Neural cell (in vitro differentiated cells): ENCODE measurements around the gene PCED1A. TPM values are rescaled to one million over a fixed set of nuclear protein-coding genes. Genes with fewer than 3 reads are reported as not detected.

ENCODE experiments used
- H2AFZ ChIP-seq: fragments of 200-600, 300-800 bp; sonication (generic), shearing (Covaris generic); 2 replicates; pipeline ENCODE4 v1.6.0; 2014; ENCODE audit warnings: low read depth, mild to moderate bottlenecking, antibody characterized with exemption, low read length, moderate library complexity
- H3F3A ChIP-seq: fragments of 200-600 bp; shearing (Covaris generic); 2 replicates; pipeline ENCODE4 v1.6.1; 2016; ENCODE audit warnings: mild to moderate bottlenecking, moderate library complexity, mixed read lengths, antibody characterized with exemption, low read length; ENCODE audit not compliant: insufficient read depth, poor library complexity, severe bottlenecking
- H3K27ac ChIP-seq: fragments of 200-600, 300-800 bp; sonication (generic), shearing (Covaris generic); 2 replicates; pipeline ENCODE4 v1.5.1; 2014; ENCODE audit warnings: mild to moderate bottlenecking, low read length, moderate library complexity
- H3K27me3 ChIP-seq: fragments of 300-800, 200-600 bp; sonication (generic), shearing (Covaris generic); 2 replicates; pipeline ENCODE4 v1.6.0; 2014; ENCODE audit warnings: mild to moderate bottlenecking, low read depth, low read length, moderate library complexity; ENCODE audit not compliant: insufficient read depth
- H3K36me3 ChIP-seq: fragments of 300-800, 200-600 bp; sonication (generic), shearing (Covaris generic); 2 replicates; pipeline ENCODE4 v1.5.1; 2014; ENCODE audit warnings: mild to moderate bottlenecking, antibody characterized with exemption, low read length, moderate library complexity; ENCODE audit not compliant: insufficient read depth
- H3K4me2 ChIP-seq: fragments of 300-800, 200-600 bp; sonication (generic), shearing (Covaris generic); 2 replicates; pipeline ENCODE4 v1.6.0; 2014; ENCODE audit warnings: mild to moderate bottlenecking, low read length
- H3K4me3 ChIP-seq: fragments of 300-800, 200-600 bp; sonication (generic), shearing (Covaris generic); 2 replicates; pipeline ENCODE4 v1.5.1; 2014; ENCODE audit warnings: mild to moderate bottlenecking, low read length, moderate library complexity
- H3K79me2 ChIP-seq: fragments of 200-600 bp; shearing (Covaris generic); replicated peaks from 2 replicates; pipeline ENCODE4 v1.6.0; 2014; ENCODE audit warnings: mild to moderate bottlenecking, low read length, moderate library complexity; ENCODE audit not compliant: insufficient read depth
- H3K9ac ChIP-seq: fragments of 300-800, 200-600 bp; sonication (generic), shearing (Covaris generic); 2 replicates; pipeline ENCODE4 v1.6.1; 2016; ENCODE audit warnings: mild to moderate bottlenecking, low read length, mixed read lengths
- H3K9me2 ChIP-seq: fragments of 200-600 bp; shearing (Covaris generic); 2 replicates; pipeline ENCODE4 v1.6.1; 2016; ENCODE audit warnings: mild to moderate bottlenecking, low read length, mixed read lengths; ENCODE audit not compliant: insufficient read depth
- H3K9me3 ChIP-seq: fragments of 200-600, 300-800 bp; sonication (generic), shearing (Covaris generic); 2 replicates; pipeline ENCODE4 v1.6.1; 2016; ENCODE audit warnings: mild to moderate bottlenecking, mixed run types, low read length, moderate library complexity, mixed read lengths
- H4K20me1 ChIP-seq: fragments of 200-600 bp; shearing (Covaris generic); 2 replicates; pipeline ENCODE4 v1.6.1; 2016; ENCODE audit warnings: mild to moderate bottlenecking, mixed run types; ENCODE audit not compliant: insufficient read depth
- EP300 ChIP-seq: fragments of 450-650 bp; conservative IDR thresholded peaks from 2 replicates; pipeline ENCODE4 v1.6.1; 2014; ENCODE audit warnings: antibody characterized with exemption, mild to moderate bottlenecking, moderate library complexity; ENCODE audit not compliant: poor library complexity, severe bottlenecking
- EZH2 ChIP-seq: fragments of 200-600, 300-800 bp; shearing (Covaris generic), sonication (generic); IDR thresholded peaks from 2 replicates; pipeline ENCODE4 v1.6.1; 2014; ENCODE audit warnings: antibody characterized with exemption, low read length, borderline replicate concordance, mild to moderate bottlenecking; ENCODE audit not compliant: insufficient read depth, poor library complexity, severe bottlenecking
- MXI1 ChIP-seq: fragments of 450-650 bp; conservative IDR thresholded peaks from 2 replicates; pipeline ENCODE4 v1.6.1; 2014; ENCODE audit warnings: antibody characterized with exemption, mild to moderate bottlenecking; ENCODE audit not compliant: poor library complexity, severe bottlenecking
- POLR2AphosphoS5 ChIP-seq: IDR thresholded peaks from 2 replicates; pipeline ENCODE4 v1.6.1; 2012
- RAD21 ChIP-seq: fragments of 450-650 bp; conservative IDR thresholded peaks from 2 replicates; pipeline ENCODE4 v1.6.1; 2014; ENCODE audit warnings: antibody characterized with exemption, mild to moderate bottlenecking, moderate library complexity
- polyA plus RNA-seq: library from polyadenylated mRNA; depleted of rRNA; stranded (reverse); fragments of >200 nt; gene quantifications from 2 replicates; pipeline ENCODE4 v1.2.3, GENCODE V29; 2014
- TF ChIP-seq, protein P1 (sequence below): IDR thresholded peaks from 2 replicates; pipeline ENCODE4 v1.6.1; 2012; ENCODE audit warnings: borderline replicate concordance
- TF ChIP-seq, protein P2 (sequence below): fragments of 450-650 bp; IDR thresholded peaks from 2 replicates; pipeline ENCODE4 v1.5.1; 2014; ENCODE audit warnings: antibody characterized with exemption, mild to moderate bottlenecking, moderate library complexity; ENCODE audit not compliant: poor library complexity, severe bottlenecking

Gene PCED1A
- polyA plus RNA-seq, 1 donor from 2014 or later = 132 TPM

DNA sequence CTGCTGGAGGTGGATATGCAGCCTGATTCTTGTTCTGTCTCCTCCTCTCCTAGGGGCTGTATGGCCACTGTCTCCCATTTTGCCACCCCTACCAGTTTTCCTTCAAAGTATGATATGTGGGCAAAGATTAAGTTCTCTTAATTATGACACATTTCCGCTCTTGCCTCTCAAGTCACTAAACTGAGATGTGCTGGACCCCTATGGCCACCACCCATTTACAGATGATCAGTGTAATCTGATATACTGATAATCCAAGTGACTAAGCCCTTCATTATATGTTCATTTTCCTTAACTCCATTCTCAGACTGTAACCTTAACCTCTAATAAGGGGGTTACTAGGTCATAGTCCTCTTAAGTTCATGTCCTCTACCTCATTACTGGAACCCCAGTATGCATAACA lies 26.4 kb downstream of the PCED1A start:
- H3K9me2 ChIP-seq = no peaks in the 10 kb centered on the region
- TF ChIP-seq POLR2AphosphoS5 (no peak), MXI1 (no peak), EZH2 (no peak), RAD21 (no peak)
- TF ChIP-seq, protein P1, sequence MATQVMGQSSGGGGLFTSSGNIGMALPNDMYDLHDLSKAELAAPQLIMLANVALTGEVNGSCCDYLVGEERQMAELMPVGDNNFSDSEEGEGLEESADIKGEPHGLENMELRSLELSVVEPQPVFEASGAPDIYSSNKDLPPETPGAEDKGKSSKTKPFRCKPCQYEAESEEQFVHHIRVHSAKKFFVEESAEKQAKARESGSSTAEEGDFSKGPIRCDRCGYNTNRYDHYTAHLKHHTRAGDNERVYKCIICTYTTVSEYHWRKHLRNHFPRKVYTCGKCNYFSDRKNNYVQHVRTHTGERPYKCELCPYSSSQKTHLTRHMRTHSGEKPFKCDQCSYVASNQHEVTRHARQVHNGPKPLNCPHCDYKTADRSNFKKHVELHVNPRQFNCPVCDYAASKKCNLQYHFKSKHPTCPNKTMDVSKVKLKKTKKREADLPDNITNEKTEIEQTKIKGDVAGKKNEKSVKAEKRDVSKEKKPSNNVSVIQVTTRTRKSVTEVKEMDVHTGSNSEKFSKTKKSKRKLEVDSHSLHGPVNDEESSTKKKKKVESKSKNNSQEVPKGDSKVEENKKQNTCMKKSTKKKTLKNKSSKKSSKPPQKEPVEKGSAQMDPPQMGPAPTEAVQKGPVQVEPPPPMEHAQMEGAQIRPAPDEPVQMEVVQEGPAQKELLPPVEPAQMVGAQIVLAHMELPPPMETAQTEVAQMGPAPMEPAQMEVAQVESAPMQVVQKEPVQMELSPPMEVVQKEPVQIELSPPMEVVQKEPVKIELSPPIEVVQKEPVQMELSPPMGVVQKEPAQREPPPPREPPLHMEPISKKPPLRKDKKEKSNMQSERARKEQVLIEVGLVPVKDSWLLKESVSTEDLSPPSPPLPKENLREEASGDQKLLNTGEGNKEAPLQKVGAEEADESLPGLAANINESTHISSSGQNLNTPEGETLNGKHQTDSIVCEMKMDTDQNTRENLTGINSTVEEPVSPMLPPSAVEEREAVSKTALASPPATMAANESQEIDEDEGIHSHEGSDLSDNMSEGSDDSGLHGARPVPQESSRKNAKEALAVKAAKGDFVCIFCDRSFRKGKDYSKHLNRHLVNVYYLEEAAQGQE = no peak
- TF ChIP-seq, protein P2, sequence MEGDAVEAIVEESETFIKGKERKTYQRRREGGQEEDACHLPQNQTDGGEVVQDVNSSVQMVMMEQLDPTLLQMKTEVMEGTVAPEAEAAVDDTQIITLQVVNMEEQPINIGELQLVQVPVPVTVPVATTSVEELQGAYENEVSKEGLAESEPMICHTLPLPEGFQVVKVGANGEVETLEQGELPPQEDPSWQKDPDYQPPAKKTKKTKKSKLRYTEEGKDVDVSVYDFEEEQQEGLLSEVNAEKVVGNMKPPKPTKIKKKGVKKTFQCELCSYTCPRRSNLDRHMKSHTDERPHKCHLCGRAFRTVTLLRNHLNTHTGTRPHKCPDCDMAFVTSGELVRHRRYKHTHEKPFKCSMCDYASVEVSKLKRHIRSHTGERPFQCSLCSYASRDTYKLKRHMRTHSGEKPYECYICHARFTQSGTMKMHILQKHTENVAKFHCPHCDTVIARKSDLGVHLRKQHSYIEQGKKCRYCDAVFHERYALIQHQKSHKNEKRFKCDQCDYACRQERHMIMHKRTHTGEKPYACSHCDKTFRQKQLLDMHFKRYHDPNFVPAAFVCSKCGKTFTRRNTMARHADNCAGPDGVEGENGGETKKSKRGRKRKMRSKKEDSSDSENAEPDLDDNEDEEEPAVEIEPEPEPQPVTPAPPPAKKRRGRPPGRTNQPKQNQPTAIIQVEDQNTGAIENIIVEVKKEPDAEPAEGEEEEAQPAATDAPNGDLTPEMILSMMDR = no peak
- no peak overlapping the region for H3K4me2 ChIP-seq
- no peak overlapping the region for H3K4me3 ChIP-seq
- H3K79me2 ChIP-seq = no peaks in the 10 kb centered on the region
- H3K9ac ChIP-seq = no peak overlapping the region
- no peaks in the 10 kb centered on the region for H4K20me1 ChIP-seq
- H3K27ac ChIP-seq = no peak overlapping the region
- H3K27me3 ChIP-seq = no peaks in the 10 kb centered on the region
- H3K9me3 ChIP-seq = peaks cover 9% of the 10 kb centered on the region
- no peaks in the 10 kb centered on the region for H3K36me3 ChIP-seq
- no peaks in the 10 kb centered on the region for H3F3A ChIP-seq
- no peak overlapping the region for H2AFZ ChIP-seq

DNA sequence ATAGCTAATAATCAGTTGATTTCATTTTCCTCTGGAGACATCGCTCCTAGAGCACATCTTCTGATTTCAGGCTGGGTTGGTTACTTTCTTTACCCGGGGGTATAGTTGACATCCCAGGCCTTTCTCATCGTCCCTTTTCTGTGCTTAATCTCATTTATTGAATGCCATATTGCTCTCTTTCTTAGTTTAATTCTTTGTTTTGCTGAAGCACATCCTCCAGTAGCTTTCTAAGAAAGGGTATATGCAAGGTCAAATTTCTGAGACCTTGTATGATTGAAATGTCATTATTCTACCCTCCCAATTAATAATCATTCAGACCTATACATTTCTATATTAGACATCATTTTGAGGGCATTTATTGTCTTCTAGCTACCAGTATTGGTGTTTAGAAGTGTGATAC lies 28.3 kb downstream of the PCED1A start:
- no peak for TF ChIP-seq EZH2
- no peak for TF ChIP-seq POLR2AphosphoS5
- TF ChIP-seq, protein P2 = no peak
- TF ChIP-seq, protein P1 = no peak
- TF ChIP-seq MXI1 = no peak
- TF ChIP-seq RAD21 = no peak
- TF ChIP-seq EP300 = no peak
- Histone ChIP-seq H3F3A (no peaks in the 10 kb centered on the region), H3K27me3 (peaks cover 4% of the 10 kb centered on the region)

More for the DNA sequence above, 28.3 kb downstream of the PCED1A start:
- H4K20me1 ChIP-seq = no peaks in the 10 kb centered on the region
- no peak overlapping the region for H3K4me2 ChIP-seq
- H2AFZ ChIP-seq = no peak overlapping the region
- H3K36me3 ChIP-seq = no peaks in the 10 kb centered on the region
- H3K9me2 ChIP-seq = no peaks in the 10 kb centered on the region
- H3K79me2 ChIP-seq = no peaks in the 10 kb centered on the region
- H3K9me3 ChIP-seq = peaks cover 9% of the 10 kb centered on the region
- no peak overlapping the region for H3K9ac ChIP-seq
- no peak overlapping the region for H3K27ac ChIP-seq
- no peak overlapping the region for H3K4me3 ChIP-seq
